NCI-H446 treated with DMSO at 0.1 percent for 48 hours (cell line): ENCODE data around the gene OOEP.

Experiments
- DNase-seq: peaks from one replicate; lab custom pipeline; 2025; lab: John Stamatoyannopoulos, UW

OOEP gene

DNA sequence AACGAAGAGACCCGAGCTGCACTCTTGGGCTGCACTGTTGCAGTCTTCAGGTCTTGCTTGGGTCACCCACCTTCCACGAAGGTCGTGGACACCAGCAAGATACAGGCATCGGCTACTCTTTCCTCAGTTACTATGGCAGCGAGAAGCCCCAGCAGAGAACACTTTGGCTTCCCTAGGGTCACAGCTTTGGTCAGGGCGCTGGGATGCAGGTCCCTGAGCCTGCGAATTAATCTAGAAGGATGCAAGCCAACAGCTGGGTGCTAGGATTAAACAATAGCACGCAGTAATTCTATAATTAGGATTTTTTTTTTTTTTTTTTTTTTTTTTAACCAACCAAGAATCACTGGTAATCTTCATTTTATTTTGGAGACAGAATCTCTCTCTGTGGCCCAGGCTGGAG is 5.1 kb downstream of the OOEP start:
- no peak for DNase-seq

DNA sequence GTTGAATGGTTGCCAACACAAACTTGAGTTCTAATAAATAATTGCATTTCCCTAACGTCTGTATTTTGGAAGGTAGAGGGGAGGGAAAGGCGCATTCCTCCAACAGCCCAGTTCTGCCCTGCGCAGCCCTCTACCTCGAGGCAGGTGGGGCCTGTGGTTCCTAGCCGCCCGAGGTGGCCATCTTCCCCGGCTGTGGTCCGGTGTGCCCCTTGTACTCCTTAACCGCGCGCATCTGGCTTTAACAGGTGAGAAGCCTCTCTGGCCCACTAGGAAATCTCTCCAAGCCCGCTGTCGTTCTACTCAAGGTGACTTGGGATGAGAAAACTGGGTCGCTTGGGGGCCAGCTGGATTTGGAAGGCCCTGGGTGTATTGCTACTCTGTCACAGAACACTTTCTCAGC is 5.6 kb downstream of the OOEP start:
- no peak for DNase-seq

DNA sequence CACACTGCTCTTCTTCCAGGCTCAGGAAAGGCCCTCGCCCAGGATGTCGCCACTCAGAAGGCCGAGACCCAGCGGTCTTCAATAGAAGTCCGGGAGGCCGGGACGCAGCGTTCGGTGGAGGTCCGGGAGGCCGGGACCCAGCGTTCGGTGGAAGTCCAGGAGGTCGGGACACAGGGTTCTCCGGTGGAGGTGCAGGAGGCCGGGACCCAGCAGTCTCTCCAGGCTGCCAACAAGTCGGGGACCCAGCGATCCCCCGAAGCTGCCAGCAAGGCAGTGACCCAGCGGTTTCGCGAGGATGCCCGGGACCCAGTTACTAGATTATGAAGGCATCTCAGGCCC is 6.2 kb downstream of the OOEP start:
- DNase-seq = no peak

DNA sequence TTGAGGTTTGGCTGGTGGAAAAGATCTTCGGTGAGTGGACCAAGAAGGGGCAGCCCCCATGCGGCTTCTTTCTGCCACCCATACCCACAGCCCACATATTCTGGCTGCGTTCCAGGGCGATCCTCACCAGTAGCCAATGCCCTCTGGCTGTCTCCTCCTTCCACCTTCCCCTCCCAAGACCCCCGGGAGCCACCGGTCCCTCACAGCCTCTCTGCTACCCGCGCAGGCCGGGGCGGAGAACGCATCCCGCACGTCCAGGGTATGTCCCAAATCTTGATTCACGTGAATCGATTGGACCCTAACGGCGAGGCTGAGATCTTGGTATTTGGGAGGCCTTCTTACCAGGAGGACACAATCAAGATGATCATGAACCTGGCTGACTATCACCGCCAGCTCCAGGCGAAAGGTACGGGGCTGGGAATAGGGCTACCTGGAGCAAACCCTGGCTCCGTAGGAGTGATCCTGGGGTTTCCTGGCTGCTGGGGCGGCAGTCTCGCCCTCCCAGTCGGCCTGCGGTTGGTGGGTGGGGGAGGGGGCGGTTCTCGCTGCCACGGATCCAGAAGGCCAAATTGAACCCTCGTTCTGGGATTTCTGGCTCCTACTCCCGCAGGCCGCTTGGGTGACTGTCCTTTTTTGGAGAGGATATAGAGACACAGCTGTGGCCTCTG is 6.7 kb downstream of the OOEP start:
- no peak for DNase-seq

DNA sequence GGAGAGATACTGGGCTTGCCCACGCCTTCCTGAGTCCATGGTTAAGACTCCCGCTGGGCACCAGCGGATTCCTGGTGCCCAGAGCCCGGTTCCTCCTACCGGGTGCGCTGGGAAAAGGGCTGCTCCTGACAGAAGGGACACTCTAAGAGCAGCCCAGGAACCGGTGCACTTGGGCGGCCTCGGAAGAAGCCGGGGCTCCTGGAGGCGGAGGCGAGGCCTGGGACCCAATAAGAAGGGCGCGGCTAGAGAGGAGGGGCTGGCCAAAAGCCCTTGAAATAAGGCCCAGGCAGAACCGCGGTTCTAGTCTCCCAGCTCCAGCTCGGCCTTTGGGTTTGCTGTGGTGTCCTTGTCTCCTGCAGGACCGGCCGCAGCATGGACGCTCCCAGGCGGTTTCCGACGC is 7.3 kb downstream of the OOEP start, which contains the start of gene KHDC3L:
Gene KHDC3L (plus strand): TSS at position 301 of the 400 bp plus-strand sequence. CDS start 72 bp downstream, at position 373.
- no peak for DNase-seq

DNA sequence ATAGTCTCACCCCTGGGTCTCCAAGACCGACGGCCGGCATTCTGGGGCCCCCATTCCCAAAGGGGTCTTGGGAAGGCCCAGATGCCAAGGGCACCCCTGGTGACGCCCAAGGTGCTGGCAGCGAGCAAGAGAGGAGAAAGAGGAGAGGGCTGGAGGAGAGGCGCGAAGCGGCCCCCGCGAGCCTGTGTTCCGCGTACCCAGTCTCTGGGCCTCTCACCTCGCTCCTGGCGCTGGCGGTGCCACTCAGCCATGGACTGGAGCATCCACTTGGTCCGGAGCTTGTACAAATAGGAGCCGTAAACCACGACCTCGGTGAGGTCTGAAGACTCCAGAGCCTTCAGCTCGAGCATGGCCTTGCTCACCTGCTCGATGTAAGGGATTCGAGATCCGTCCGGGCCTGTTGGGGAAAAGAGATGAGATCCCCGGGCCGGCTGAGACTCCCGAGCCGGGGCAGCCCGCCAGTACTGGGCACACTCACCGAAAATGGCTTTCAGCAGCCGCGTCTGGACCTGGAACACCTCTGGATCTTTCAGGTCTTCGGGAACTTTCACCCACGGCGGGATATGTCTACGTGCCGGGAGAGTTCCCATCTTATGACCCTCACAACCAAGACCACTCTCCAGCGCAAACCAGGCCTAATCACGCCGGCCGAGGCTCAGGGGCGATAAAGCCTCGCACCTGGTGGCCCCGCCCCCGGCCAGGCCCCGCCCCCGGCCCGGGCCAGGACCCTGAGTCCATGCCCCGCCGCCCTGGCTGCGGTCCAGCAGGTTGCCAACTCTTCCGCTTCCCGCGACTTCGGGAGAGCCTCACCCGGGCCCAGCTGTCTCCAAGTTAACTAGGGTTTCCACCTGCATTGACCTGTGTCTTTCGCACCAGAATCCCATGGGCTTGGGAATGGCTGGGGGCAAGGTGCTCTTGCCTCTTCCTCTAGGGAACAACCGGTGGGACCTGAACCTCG is 15.8 kb downstream of the OOEP start, which contains the start of gene DPPA5:
Gene DPPA5 (minus strand): TSS at position 641 of the 958 bp plus-strand sequence. CDS start 51 bp downstream, at position 590.
- no peak for DNase-seq

DNA sequence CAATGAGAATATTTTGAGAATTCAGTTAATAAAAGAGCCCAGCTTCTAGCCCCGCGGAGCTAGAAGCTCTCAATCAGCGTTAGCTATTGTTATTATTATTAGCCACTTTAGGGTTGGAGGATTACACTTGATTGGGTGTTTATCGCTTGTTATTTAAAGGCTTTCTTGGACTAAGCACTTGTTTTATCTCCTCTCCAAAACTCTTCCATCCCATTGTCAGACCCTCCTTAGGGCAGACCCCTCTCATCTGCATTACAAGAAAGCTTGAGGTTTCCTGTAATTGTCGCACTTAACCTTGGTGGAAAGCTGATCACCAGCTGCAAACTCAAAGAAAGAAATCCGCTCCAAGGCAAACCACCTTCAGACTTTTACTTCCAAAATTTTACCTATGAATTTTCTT is 20.4 kb downstream of the OOEP start:
- no peak for DNase-seq

DNA sequence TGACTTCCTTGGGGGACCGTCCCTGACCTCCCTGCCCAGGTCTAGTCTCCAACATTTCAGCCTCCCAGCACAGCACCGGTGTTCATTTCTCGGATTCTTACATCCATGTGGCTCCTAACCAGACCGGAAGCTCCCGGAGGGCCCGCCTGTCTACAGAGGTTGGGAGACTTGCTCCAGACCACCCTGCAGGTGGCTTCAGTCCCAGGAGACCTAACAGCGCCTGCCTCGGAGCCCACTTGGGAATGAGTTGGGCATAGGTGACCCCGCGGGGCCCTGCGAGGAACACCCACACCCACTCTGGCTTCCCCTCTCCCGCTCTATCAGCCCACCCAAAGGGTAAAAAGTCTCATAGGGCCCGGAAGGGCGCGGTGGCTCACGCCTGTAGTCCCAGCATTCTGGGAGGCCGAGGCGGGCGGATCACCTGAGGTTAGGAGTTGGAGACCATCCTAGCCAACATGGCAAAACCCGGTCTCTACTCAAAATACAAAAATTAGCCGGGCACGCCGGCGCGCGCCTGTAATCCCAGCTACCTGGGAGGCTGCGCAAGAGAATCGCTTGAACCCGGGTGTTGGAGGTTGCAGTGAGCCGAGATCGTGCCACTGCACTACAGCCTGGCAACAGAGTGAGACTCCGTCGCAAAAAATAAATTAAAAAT is 21.0 kb downstream of the OOEP start:
- no peak for DNase-seq

DNA sequence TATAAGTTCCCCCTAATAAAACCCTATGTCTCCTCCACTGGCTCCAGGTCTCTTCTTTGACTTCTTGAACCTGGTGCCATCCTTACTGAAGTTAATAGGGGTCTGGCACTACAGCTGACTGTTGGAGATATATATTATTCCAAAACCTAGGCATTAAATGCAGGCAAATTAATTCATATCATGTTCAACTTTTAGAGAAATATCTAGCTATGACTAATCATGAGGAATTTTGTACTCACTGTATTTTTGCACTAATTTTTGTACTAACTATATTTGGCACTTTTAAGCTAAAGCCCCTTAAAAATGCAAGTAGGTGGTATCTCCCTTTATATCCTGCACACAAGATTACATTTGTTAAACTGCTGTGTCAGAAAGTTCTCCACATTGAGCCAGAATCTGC is 26.5 kb downstream of the OOEP start:
- no peak for DNase-seq

DNA sequence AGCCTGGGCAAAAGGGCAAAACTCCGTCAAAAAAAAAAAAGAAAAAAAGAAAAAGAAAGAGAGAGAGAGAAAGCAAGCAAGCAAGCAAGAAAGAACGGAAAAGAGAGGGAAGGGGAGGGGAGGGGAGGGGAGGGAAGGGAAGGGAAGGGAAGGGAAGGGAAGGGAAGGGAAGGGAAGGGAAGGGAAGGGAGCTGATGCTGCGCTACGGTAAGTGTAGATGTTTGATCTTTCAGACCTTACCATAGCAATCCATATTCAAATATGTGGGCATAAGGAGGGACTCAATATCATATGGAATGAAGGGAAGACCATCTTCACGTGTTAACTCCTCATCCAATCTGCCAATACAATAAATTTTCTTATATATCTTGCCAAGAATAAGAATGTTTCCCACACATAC is 27.5 kb downstream of the OOEP start:
- DNase-seq = no peak

DNA sequence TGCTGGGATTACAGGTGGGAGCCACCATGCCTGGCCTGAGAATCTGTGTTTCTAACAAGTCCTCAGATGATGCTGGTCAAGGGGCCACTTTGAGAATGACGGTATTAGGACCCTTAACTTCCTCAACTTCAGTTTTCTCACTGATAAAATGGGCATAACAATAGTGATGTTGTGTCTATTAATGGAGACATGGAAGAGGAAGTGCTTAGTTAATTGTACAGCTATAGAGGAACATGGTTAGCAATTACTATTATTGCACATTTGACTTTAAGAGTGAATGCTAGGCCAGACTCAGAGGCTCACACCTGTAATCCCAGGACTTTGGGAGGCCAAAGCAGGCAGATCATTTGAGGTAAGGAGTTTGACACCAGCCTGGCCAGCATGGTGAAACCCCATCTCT is 28.4 kb downstream of the OOEP start:
- no peak for DNase-seq

DNA sequence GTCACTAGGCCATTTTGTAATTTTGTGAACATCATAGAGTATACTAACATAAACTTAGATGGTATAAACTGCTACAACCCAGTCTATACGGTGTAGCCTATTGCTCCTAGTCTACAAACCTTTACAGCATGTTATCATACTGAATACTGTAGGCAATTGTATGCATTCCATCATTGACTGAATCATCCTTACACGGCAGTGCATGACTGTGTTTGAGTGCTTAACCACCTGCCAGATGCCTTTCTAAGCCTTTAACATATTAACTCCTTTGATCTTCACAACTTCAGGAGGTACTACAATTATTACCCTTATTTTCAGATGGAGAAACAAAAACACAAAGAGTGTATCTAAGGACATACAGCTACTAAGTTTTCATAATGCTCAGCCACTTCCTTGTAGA is 29.6 kb downstream of the OOEP start:
- DNase-seq = no peak

DNA sequence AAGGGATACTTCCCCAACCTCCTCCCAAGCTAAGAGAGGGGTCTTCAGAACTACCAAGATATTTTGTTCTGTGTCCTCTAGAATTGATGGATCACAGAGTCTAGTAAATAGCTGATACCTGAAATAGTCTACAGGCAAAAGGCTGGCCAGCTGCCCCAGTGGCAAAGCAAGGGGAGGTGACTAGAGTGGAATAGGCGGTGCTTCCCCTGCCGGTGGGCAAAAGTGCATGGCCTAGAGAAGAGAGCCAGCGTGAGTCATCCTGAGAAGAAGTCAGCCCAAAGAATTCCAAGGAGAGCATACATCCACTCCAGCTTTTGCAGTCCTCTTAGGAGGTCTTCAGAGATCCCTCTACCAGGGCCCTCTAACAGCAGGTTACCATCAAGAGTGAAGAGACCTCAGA is 30.4 kb downstream of the OOEP start:
- DNase-seq = no peak

DNA sequence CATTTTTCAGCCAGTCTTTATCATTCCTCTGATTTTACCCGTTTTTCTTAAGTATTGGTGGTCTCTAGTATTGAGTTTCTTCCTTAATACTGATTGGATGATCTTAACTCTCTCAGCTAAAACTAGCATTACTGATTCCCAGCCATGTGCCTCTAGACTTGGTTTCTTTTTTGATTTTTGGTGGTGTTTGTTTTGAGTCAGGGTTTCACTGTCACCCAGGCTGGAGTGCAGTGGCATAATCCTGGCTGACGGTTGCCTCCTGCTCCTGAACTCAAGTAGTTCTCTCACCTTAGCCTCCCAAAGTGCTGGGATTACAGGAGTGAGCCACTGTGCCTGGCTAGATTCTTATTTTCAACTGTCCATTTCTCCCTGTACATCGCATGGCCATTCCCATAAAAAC is 40.5 kb downstream of the OOEP start:
- no peak for DNase-seq

DNA sequence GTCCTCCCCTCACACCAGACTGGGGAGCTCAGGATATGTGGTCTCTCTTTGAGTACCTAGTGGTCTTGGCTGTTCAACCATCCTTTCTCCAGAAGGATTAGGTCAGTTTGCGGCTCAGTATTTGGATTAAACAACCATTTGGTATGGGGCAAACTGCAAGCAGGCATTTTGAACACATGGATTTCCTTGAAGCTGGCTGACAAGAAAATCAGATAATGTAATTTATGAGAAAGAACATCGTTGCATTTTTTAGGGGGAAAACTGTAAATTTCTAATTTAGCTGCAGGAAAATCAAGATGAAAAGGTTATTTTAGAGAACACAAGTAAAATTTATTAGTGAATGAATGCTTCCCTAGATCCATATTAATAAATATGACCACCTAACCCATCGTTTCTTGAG is 40.9 kb downstream of the OOEP start:
- no peak for DNase-seq

DNA sequence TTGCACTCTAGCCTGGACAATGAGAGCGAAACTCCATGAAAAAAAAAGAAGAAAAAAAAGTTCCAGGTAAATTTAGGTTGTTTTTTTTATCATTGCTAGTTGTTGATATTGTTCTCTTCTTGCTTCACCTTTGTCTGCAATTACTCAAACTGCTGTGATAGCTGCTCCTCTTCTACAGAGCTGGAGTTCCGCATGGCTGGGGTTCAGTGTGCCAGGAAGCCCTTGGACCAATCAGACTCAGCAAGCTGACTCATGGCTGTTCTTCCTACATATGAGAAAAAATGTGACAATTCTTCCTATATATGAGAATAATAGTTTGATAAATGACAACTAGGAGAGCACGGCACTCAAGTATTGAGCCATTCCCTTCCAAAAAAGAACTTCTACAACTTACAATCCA is 44.0 kb downstream of the OOEP start:
- no peak for DNase-seq

DNA sequence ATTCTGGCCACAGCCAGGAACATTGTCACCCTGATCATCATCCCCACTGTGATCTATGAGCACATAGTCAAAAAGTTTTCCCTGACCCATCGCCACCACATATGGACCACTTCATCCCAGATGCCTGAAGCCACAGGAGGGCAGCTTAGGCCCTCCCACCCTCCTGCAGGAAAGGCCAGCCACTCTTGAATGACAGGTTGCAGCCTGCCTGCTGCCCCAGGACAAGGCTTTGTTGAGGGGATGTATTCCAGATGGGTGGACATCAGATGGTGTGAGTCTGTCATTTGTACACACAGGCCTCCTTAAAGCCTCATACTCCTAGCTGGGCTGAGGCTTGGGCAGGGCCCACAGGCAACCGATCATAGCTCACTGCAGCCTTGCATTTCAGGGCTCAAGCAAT is 46.4 kb downstream of the OOEP start:
- no peak for DNase-seq
